Mesendoderm (in vitro differentiated cells): ENCODE measurements around the gene MYBPC3.
"Not testable (repeated sequence)": the region's sequence is repeated elsewhere in the genome, so short reads cannot be mapped to it uniquely, and the experiment has no call there.

ENCODE experiments used
- DNase-seq: peaks from one replicate; pipeline ENCODE4 v3.0.0; 2013
- H2AK5ac ChIP-seq: 2 replicates; pipeline ENCODE4 v1.6.1; 2013; ENCODE audit warnings: low read length, inconsistent platforms
- H2BK120ac ChIP-seq: 2 replicates; pipeline ENCODE4 v1.6.1; 2013; ENCODE audit warnings: low read depth, mild to moderate bottlenecking, low read length, moderate library complexity, mixed read lengths
- H2BK15ac ChIP-seq: replicated peaks from 2 replicates; pipeline ENCODE4 v1.6.1; 2013; ENCODE audit warnings: low read depth, mild to moderate bottlenecking, moderate library complexity
- H2BK5ac ChIP-seq: 2 replicates; pipeline ENCODE4 v1.6.1; 2013; ENCODE audit warnings: low read length, inconsistent platforms
- H3K18ac ChIP-seq: 2 replicates; pipeline ENCODE4 v1.6.1; 2013; ENCODE audit warnings: mild to moderate bottlenecking, low read length, mixed read lengths
- H3K23ac ChIP-seq: one replicate; pipeline ENCODE4 v1.6.1; 2013; ENCODE audit warnings: low read length
- H3K27ac ChIP-seq: 2 replicates; pipeline ENCODE4 v1.5.1; 2013; ENCODE audit warnings: low read depth, mild to moderate bottlenecking, inconsistent platforms, low read length, moderate library complexity
- H3K27me3 ChIP-seq: 2 replicates; pipeline ENCODE4 v1.6.1; 2013; ENCODE audit warnings: low read length, control low read depth, mild to moderate bottlenecking, inconsistent platforms; ENCODE audit not compliant: insufficient read depth, poor library complexity
- H3K36me3 ChIP-seq: 2 replicates; pipeline ENCODE4 v1.6.1; 2013; ENCODE audit warnings: low read length, inconsistent platforms; ENCODE audit not compliant: control insufficient read depth, insufficient read depth
- H3K4ac ChIP-seq: one replicate; pipeline ENCODE4 v1.6.1; 2013; ENCODE audit warnings: low read depth, mild to moderate bottlenecking, low read length, moderate library complexity
- H3K4me1 ChIP-seq: 2 replicates; pipeline ENCODE4 v1.6.1; 2013; ENCODE audit warnings: low read depth, low read length, inconsistent platforms; ENCODE audit not compliant: control insufficient read depth
- H3K4me2 ChIP-seq: 2 replicates; pipeline ENCODE4 v1.6.1; 2013; ENCODE audit warnings: low read length
- H3K4me3 ChIP-seq: 2 replicates; pipeline ENCODE4 v1.5.1; 2013; ENCODE audit warnings: mild to moderate bottlenecking, low read length
- H3K56ac ChIP-seq: one replicate; pipeline ENCODE4 v1.6.1; 2013; ENCODE audit warnings: low read length
- H3K79me1 ChIP-seq: 2 replicates; pipeline ENCODE4 v1.6.1; 2013; ENCODE audit warnings: low read length, inconsistent platforms
- H3K79me2 ChIP-seq: 2 replicates; pipeline ENCODE4 v1.6.1; 2013; ENCODE audit warnings: mild to moderate bottlenecking, low read length; ENCODE audit not compliant: control insufficient read depth, insufficient read depth
- H3K9ac ChIP-seq: 2 replicates; pipeline ENCODE4 v1.6.1; 2013; ENCODE audit warnings: low read length, inconsistent platforms
- H4K5ac ChIP-seq: one replicate; pipeline ENCODE4 v1.6.1; 2013; ENCODE audit warnings: low read length
- H4K8ac ChIP-seq: one replicate; pipeline ENCODE4 v1.6.1; 2013; ENCODE audit warnings: low read depth, mild to moderate bottlenecking, control low read depth, low read length, moderate library complexity
- WGBS: extraction: QIAGEN DNeasy Blood & Tissue Kit; methylation state at CpG from one replicate; pipeline ENCODE4 v1.1.7; 2013; ENCODE audit warnings: low lambda C conversion rate, missing lambda C conversion rate; ENCODE audit not compliant: insufficient coverage; ENCODE audit errors: extremely low coverage; 5-methylcytosine and 5-hydroxymethylcytosine counted together

The MYBPC3 gene

DNA sequence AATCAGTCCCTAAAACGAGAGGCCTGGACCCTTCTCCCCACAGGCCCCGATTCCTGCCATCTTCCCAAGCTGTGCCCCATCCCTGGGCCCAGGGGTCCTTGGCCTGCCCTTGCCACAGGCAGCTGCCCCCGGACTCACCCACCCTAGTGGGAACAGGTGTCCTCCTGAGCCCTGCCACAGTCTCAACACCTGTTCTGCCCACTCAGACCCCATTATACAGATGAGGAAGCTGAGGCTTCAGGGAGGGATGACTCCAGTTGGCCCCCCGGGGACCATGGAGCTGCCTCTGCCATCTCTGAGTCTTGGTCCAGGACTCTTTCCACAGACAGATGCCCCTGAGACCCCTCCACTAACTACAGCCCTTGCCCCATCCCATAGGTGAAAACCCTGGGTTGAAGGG lies 15.9 kb downstream of the MYBPC3 start:
- H3K18ac ChIP-seq: no peak overlapping the region
- DNase-seq: no peak
- no peaks in the 10 kb centered on the region for H3K36me3 ChIP-seq
- no CpG with 5 or more reads among the region's 4 CpGs for WGBS
- H3K79me2 ChIP-seq: no peaks in the 10 kb centered on the region
- H2BK120ac ChIP-seq: no peak overlapping the region
- H3K4me1 ChIP-seq: no peaks in the 10 kb centered on the region
- no peak overlapping the region for H3K4me3 ChIP-seq
- no peak overlapping the region for H2BK5ac ChIP-seq
- no peak overlapping the region for H4K5ac ChIP-seq
- H2BK15ac ChIP-seq: no peak overlapping the region
- no peak overlapping the region for H3K4ac ChIP-seq
- no peak overlapping the region for H3K56ac ChIP-seq
- no peak overlapping the region for H3K23ac ChIP-seq
- no peak overlapping the region for H3K4me2 ChIP-seq
- H3K9ac ChIP-seq: no peak overlapping the region
- no peak overlapping the region for H2AK5ac ChIP-seq
- H3K79me1 ChIP-seq: no peaks in the 10 kb centered on the region
- H3K27ac ChIP-seq: no peak overlapping the region
- no peak overlapping the region for H4K8ac ChIP-seq
- H3K27me3 ChIP-seq: no peaks in the 10 kb centered on the region

DNA sequence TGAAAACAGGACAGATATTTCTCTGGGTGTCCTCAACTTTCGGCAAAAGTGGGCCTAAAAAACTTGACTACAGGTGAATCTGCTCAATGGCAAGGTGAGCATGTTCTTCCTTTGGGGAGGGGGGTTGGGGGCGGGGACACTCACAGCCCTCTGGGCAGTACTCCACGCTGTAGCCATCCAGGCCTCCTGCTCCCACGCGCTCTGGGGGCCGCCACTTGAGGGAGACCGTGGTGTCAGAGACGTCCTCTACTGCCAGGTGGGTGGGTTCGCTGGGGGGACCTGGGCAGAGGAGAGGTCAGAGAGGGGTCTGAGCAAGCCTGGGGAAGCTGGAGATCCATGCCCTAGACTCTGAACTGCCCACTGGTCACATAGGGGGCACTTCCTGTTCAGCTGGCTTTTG lies 16.8 kb downstream of the MYBPC3 start:
- no peak overlapping the region for H2BK5ac ChIP-seq
- no peak overlapping the region for H3K27ac ChIP-seq
- H3K79me1 ChIP-seq: no peaks in the 10 kb centered on the region
- H3K27me3 ChIP-seq: no peaks in the 10 kb centered on the region
- no peak overlapping the region for H3K56ac ChIP-seq
- H2BK120ac ChIP-seq: no peak overlapping the region
- WGBS: no CpG with 5 or more reads among the region's 9 CpGs
- H2BK15ac ChIP-seq: no peak overlapping the region
- no peaks in the 10 kb centered on the region for H3K79me2 ChIP-seq
- H3K4ac ChIP-seq: no peak overlapping the region
- peaks cover under 1% of the 10 kb centered on the region for H3K36me3 ChIP-seq
- DNase-seq: no peak
- H3K23ac ChIP-seq: no peak overlapping the region
- H2AK5ac ChIP-seq: no peak overlapping the region
- no peak overlapping the region for H4K8ac ChIP-seq
- no peak overlapping the region for H3K18ac ChIP-seq
- no peak overlapping the region for H3K4me3 ChIP-seq
- no peaks in the 10 kb centered on the region for H3K4me1 ChIP-seq
- H3K9ac ChIP-seq: no peak overlapping the region
- no peak overlapping the region for H3K4me2 ChIP-seq
- H4K5ac ChIP-seq: no peak overlapping the region

DNA sequence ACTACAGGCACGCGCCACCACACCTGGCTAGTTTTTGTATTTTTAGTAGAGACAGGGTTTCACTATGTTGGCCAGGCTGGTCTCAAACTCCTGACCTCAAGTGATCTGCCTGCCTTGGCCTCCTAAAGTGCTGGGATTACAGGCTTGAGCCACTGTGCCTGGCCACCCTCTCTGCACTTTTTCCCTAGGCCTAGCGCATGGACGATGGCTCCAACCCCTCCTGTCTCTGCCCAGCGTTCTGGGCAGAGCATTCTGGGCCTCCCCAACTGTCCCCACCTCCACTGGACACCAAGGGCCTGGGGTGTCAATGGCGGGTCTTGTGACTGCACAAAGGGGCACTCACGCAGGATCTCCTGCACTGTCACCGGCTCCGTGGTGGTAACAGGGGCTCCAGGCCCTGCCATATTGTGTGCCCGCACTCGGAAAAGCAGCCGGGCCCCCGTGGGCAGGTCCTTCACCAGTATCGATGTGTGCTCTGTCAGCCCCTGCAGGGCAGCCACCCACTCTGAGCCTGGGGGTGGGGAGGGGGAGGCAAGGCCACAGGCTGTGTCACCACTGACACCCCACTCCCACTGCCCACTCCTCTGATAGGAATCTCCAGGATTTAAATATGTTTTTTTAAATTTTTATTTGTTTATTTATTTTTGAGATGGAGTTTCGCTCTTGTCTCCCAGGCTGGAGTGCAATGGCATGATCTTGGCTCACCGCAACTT lies 17.6 kb downstream of the MYBPC3 start:
- not testable (repeated sequence) for H3K9ac ChIP-seq, H3K4ac ChIP-seq, H3K79me2 ChIP-seq, H3K4me2 ChIP-seq, H2AK5ac ChIP-seq, DNase-seq, H3K4me3 ChIP-seq, H3K18ac ChIP-seq, H2BK120ac ChIP-seq, H3K23ac ChIP-seq, H3K27ac ChIP-seq, H3K36me3 ChIP-seq, H3K79me1 ChIP-seq, H4K5ac ChIP-seq, H2BK15ac ChIP-seq, H3K56ac ChIP-seq, H2BK5ac ChIP-seq, H4K8ac ChIP-seq, H3K27me3 ChIP-seq, H3K4me1 ChIP-seq
- no CpG with 5 or more reads among the region's 16 CpGs for WGBS

DNA sequence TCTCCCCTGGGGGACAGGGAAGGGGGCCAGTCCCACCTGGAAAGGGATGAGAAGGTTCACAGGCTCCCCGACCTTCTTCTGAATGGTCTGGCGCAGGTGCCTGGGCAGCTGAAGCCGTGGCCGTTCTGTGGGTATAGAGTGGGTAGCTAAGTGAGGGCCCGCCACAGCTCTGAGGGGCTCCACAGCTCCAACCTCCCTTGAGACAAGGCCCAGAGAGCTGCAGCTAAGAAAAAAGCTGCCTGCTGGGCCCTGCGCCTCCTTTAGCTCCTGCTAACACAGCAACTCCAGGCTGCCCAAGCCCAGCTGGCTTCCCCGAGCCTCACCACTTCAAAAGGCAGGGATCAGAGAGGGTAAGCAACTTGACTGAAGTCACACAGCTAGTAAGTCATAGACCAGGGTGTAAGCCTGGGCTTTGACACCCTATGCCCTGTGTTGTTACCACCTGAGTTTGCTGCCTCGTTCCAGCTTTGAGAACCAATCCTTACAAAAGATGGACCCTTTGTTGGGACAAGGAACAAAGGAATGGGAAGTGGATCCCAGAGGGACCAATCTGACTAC lies 18.5 kb downstream of the MYBPC3 start:
- Histone ChIP-seq H3K79me1 (no peaks in the 10 kb centered on the region), H3K9ac (no peak overlapping the region), H3K27ac (no peak overlapping the region), H3K4me3 (no peak overlapping the region), H2BK120ac (no peak overlapping the region), H3K4me1 (no peaks in the 10 kb centered on the region), H4K8ac (no peak overlapping the region), H3K23ac (no peak overlapping the region), H2BK5ac (no peak overlapping the region), H3K4me2 (no peak overlapping the region), H3K18ac (no peak overlapping the region), H3K36me3 (peaks cover 3% of the 10 kb centered on the region), H4K5ac (no peak overlapping the region), H3K79me2 (no peaks in the 10 kb centered on the region), H3K27me3 (no peaks in the 10 kb centered on the region), H2AK5ac (no peak overlapping the region), H3K56ac (no peak overlapping the region), H3K4ac (no peak overlapping the region), H2BK15ac (no peak overlapping the region)
- no CpG with 5 or more reads among the region's 8 CpGs for WGBS
- no peak for DNase-seq

DNA sequence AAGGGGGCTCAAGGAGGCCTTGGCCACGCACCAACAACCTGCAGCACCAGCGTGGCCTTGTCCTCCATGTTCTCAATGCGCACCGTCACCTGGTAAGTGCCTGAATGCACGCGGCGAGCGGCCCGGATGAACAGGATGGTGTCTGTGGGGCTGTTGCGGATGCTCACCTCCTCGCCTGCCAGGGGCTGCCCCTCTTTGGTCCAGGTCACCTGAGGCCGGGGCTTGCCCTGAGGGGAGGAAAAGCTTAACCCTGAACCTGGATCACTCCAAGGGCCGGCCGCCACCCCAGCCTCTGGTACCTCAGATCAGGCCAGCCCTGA lies 19.0 kb downstream of the MYBPC3 start:
- WGBS: no CpG with 5 or more reads among the region's 14 CpGs
- H3K4me1 ChIP-seq: no peaks in the 10 kb centered on the region
- H3K18ac ChIP-seq: no peak overlapping the region
- H4K5ac ChIP-seq: no peak overlapping the region
- no peak overlapping the region for H2BK15ac ChIP-seq
- DNase-seq: no peak
- H3K79me2 ChIP-seq: no peaks in the 10 kb centered on the region
- no peak overlapping the region for H4K8ac ChIP-seq
- no peak overlapping the region for H3K4me3 ChIP-seq
- H3K9ac ChIP-seq: no peak overlapping the region
- no peak overlapping the region for H2AK5ac ChIP-seq
- H3K36me3 ChIP-seq: peaks cover 3% of the 10 kb centered on the region
- no peak overlapping the region for H3K56ac ChIP-seq
- H3K23ac ChIP-seq: no peak overlapping the region
- H3K27ac ChIP-seq: no peak overlapping the region
- no peak overlapping the region for H2BK120ac ChIP-seq
- H3K4me2 ChIP-seq: no peak overlapping the region
- no peak overlapping the region for H3K4ac ChIP-seq
- H3K27me3 ChIP-seq: no peaks in the 10 kb centered on the region
- H2BK5ac ChIP-seq: no peak overlapping the region
- no peaks in the 10 kb centered on the region for H3K79me1 ChIP-seq
